HG03280 (cell line): ENCODE measurements around the gene AMN1.
"Not testable (repeated sequence)": the region's sequence is repeated elsewhere in the genome, so short reads cannot be mapped to it uniquely, and the experiment has no call there.

Experiments
- ATAC-seq: cut with Tn5 transposase; IDR thresholded peaks from one replicate; pipeline ENCODE4 v1.9.1; 2021; ENCODE audit warnings: mild to moderate bottlenecking, moderate library complexity; ENCODE audit not compliant: unreplicated experiment

Gene AMN1

GRCh38 chr12:31733549-31734432 lies 5.0 kb upstream of the AMN1 start:
- ATAC-seq, result not testable (repeated sequence)

- no peak for ATAC-seq
Observed at GRCh38 chr12:31732926-31733548, 4.2 kb upstream of the AMN1 start.

GRCh38 chr12:31731203-31731602 lies 2.4 kb upstream of the AMN1 start:
- ATAC-seq, result not testable (repeated sequence)

- ATAC-seq, result no peak
Observed at GRCh38 chr12:31729705-31730104, 884 bp upstream of the AMN1 start.

- ATAC-seq, result no peak
Observed at GRCh38 chr12:31728289-31728916, 418 bp downstream of the AMN1 start.

GRCh38 chr12:31727192-31727591 lies 1.6 kb downstream of the AMN1 start:
- ATAC-seq, result no peak

- ATAC-seq, result no peak
Observed at GRCh38 chr12:31726575-31726974, 2.2 kb downstream of the AMN1 start.

GRCh38 chr12:31724557-31724956 lies 4.3 kb downstream of the AMN1 start:
- ATAC-seq, result no peak

- ATAC-seq, result no peak
Observed at GRCh38 chr12:31722580-31722979, 6.2 kb downstream of the AMN1 start.

GRCh38 chr12:31718542-31719198 lies 10.2 kb downstream of the AMN1 start:
- not testable (repeated sequence) for ATAC-seq

GRCh38 chr12:31716998-31717397 lies 11.8 kb downstream of the AMN1 start:
- not testable (repeated sequence) for ATAC-seq

GRCh38 chr12:31715283-31715825 lies 13.5 kb downstream of the AMN1 start:
- ATAC-seq, result no peak

- no peak for ATAC-seq
Observed at GRCh38 chr12:31714406-31715271, 14.2 kb downstream of the AMN1 start.

- ATAC-seq, result no peak
Observed at GRCh38 chr12:31712877-31713276, 15.9 kb downstream of the AMN1 start.

- no peak for ATAC-seq
Observed at GRCh38 chr12:31710021-31710818, 18.6 kb downstream of the AMN1 start.

GRCh38 chr12:31708118-31708517 lies 20.7 kb downstream of the AMN1 start:
- not testable (repeated sequence) for ATAC-seq

- no peak for ATAC-seq
Observed at GRCh38 chr12:31705621-31706020, 23.2 kb downstream of the AMN1 start.

GRCh38 chr12:31702047-31702446 lies 26.8 kb downstream of the AMN1 start:
- ATAC-seq, result no peak

GRCh38 chr12:31689921-31690320 lies 38.9 kb downstream of the AMN1 start:
- ATAC-seq, result not testable (repeated sequence)
